GM12865 (cell line): Measurements from ENCODE around the gene CERS4.
"Not testable (repeated sequence)": the region's sequence is repeated elsewhere in the genome, so short reads cannot be mapped to it uniquely, and the experiment has no call there.

Experiments used
- DNase-seq: peaks from one replicate; pipeline ENCODE4 v3.0.0; 2010; ENCODE audit warnings: low read depth
- H3K4me3 ChIP-seq: 2 replicates; pipeline ENCODE4 v1.5.1; 2011; ENCODE audit warnings: mild to moderate bottlenecking, low read depth, low read length, control low read depth
- CTCF ChIP-seq: IDR thresholded peaks from 2 replicates; pipeline ENCODE4 v1.5.1; 2011; ENCODE audit warnings: low read length, control low read depth, low read depth, inconsistent platforms; ENCODE audit not compliant: insufficient read depth; ENCODE audit errors: missing control alignments

Gene CERS4

GRCh38 chr19:8220481-8220880 lies 11.3 kb downstream of the CERS4 start:
- no peak for DNase-seq
- no peak for TF ChIP-seq CTCF
- H3K4me3 ChIP-seq, result no peak overlapping the region

GRCh38 chr19:8221161-8221560 lies 12.0 kb downstream of the CERS4 start:
- no peak for DNase-seq

GRCh38 chr19:8223442-8223841 lies 14.3 kb downstream of the CERS4 start:
- DNase-seq, H3K4me3 ChIP-seq: not testable (repeated sequence)

More at GRCh38 chr19:8221161-8221560, 12.0 kb downstream of the CERS4 start:
- no peak for TF ChIP-seq CTCF
- no peak overlapping the region for H3K4me3 ChIP-seq

GRCh38 chr19:8224394-8225145 lies 15.4 kb downstream of the CERS4 start:
- DNase-seq, result no peak
- no peak overlapping the region for H3K4me3 ChIP-seq
- TF ChIP-seq CTCF, result no peak

- no peak for DNase-seq
- no peak overlapping the region for H3K4me3 ChIP-seq
- no peak for TF ChIP-seq CTCF
Observed at GRCh38 chr19:8231073-8231604, 22.0 kb downstream of the CERS4 start.

GRCh38 chr19:8233370-8233769 lies 24.2 kb downstream of the CERS4 start:
- no peak overlapping the region for H3K4me3 ChIP-seq
- TF ChIP-seq CTCF, result no peak
- no peak for DNase-seq

- DNase-seq, result no peak
- TF ChIP-seq CTCF, result no peak
- H3K4me3 ChIP-seq, result no peak overlapping the region
Observed at GRCh38 chr19:8237026-8237425, 27.9 kb downstream of the CERS4 start.
